Uterus (tissue), 4 donors: Measurements from ENCODE around the gene PTPRM. TPM values are rescaled to one million over a fixed set of nuclear protein-coding genes. Genes with fewer than 3 reads are reported as not detected.

Experiments used
- DNase-seq, 2 donors: peaks; one replicate each; pipeline ENCODE4 v3.0.0-alpha.2; 2019 to 2020
- H3K27ac ChIP-seq, 2 donors: fragments of 200-600 bp; sonication (generic); 1 replicate in 1 of 2; 2 replicates in 1 of 2; pipeline ENCODE4 v1.5.1; 2016 to 2018
- H3K27me3 ChIP-seq, 2 donors: fragments of 200-600 bp; sonication (generic); one replicate each; pipeline ENCODE4 v1.5.1; 2018 to 2019; ENCODE audit warnings: control low read depth in 1 of 2
- H3K36me3 ChIP-seq, 2 donors: fragments of 200-600 bp; sonication (generic); one replicate each; pipeline ENCODE4 v1.5.1; 2019; ENCODE audit warnings: control low read depth in 1 of 2
- H3K4me1 ChIP-seq, 2 donors: fragments of 200-600 bp; sonication (generic); one replicate each; pipeline ENCODE4 v1.5.1; 2018 to 2019; ENCODE audit warnings: control low read depth in 1 of 2
- H3K4me3 ChIP-seq, 2 donors: fragments of 200-600 bp; sonication (generic); 1 replicate in 1 of 2; 2 replicates in 1 of 2; pipeline ENCODE4 v1.5.1; 2018 to 2019; ENCODE audit warnings: mild to moderate bottlenecking in 1 of 2
- H3K9me3 ChIP-seq, 2 donors: fragments of 200-600 bp; sonication (generic); one replicate each; pipeline ENCODE4 v1.5.1; 2019; ENCODE audit warnings: control low read depth in 1 of 2
- POLR2A ChIP-seq, 2 donors: fragments of 450-650 bp; IDR thresholded peaks; one replicate each; pipeline ENCODE4 v1.6.1; 2016; ENCODE audit warnings: antibody characterized with exemption in 2 of 2, mild to moderate bottlenecking in 1 of 2, moderate library complexity in 1 of 2
- intact Hi-C: fragments of 100-400 bp; cut with DNase I; formaldehyde crosslinking; loops from one replicate; pipeline ENCODE4 v1.15.1; 2023; ENCODE audit warnings: low total_unique reads
- total RNA-seq, 4 donors: library from RNA; depleted of rRNA in 3 of 4; stranded (reverse); fragments of >200 nt in 3 of 4; gene quantifications; one replicate each; pipeline versions ENCODE4 v1.1.0 to v1.2.4, GENCODE V29; 2014 to 2023
- TF ChIP-seq, protein P1 (sequence below), 4 experiments: fragments of 200-600 bp in 2 of 4; fragments of 450-650 bp in 2 of 4; sonication (generic) in 2 of 4; IDR thresholded peaks; one replicate each; pipeline ENCODE4 v1.5.1; 2016 to 2019; ENCODE audit warnings: antibody characterized with exemption in 4 of 4, mild to moderate bottlenecking in 2 of 4, moderate library complexity in 1 of 4
- donor health status: DM: yes; HTN: yes; CAD: no.

PTPRM gene
- total RNA-seq, 4 donors from 2014 or later = 62.0 to 127 (median 85.7) TPM

DNA sequence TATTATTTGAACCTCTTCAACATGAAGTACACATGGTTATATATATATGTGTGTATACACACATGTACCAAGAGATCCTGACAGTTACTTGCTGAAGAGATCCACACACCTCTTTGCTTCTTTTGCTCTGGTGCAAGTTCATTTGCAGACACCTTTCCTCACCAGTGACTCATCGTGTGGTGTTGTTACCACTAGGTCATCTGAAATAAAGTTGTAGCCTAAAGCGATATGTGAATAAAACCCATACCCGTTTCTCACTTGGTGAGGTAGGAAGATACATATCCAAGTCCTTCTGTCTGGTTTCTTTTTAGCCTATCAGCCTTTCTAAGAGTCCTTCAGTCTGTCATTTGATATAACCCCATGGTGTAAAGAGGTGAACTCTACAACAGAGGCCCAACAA is 662.7 kb downstream of the PTPRM start:
- Histone ChIP-seq H3K9me3 (peaks cover 0 to 8% of the 10 kb centered on the region in 2 donors), H3K27ac (no peak overlapping the region), H3K36me3 (no peaks in the 10 kb centered on the region), H3K4me3 (no peak overlapping the region), H3K4me1 (no peaks in the 10 kb centered on the region), H3K27me3 (no peaks in the 10 kb centered on the region)
- no peak for DNase-seq
- no peak for TF ChIP-seq POLR2A (IDR thresholded peaks at IDR 0.05)
- TF ChIP-seq, protein P1, sequence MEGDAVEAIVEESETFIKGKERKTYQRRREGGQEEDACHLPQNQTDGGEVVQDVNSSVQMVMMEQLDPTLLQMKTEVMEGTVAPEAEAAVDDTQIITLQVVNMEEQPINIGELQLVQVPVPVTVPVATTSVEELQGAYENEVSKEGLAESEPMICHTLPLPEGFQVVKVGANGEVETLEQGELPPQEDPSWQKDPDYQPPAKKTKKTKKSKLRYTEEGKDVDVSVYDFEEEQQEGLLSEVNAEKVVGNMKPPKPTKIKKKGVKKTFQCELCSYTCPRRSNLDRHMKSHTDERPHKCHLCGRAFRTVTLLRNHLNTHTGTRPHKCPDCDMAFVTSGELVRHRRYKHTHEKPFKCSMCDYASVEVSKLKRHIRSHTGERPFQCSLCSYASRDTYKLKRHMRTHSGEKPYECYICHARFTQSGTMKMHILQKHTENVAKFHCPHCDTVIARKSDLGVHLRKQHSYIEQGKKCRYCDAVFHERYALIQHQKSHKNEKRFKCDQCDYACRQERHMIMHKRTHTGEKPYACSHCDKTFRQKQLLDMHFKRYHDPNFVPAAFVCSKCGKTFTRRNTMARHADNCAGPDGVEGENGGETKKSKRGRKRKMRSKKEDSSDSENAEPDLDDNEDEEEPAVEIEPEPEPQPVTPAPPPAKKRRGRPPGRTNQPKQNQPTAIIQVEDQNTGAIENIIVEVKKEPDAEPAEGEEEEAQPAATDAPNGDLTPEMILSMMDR (IDR thresholded peaks at IDR 0.05) = no peak
- intact Hi-C loops = no loop called here

DNA sequence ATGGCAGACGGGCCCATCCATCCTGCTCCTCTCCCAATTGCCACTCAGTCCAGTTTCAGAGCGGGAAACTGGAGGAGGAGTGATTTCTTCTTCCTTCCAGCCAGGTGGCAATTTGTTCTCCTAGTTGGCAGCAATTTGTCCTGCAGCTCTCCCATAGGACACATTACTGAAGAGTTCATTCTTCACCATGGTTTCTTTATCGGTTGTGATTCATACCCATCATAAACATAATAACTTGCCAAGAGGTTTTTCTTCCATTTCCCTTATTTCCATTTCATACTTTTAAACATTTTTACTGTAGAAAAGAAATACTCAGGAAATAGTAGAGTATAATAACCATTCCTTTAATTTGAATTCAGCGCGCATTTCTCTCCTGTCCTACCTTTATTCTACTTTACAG is 664.2 kb downstream of the PTPRM start:
- H3K27ac ChIP-seq = no peak overlapping the region
- no peak for DNase-seq
- peaks cover 0 to 4% of the 10 kb centered on the region in 2 donors for H3K9me3 ChIP-seq
- H3K4me3 ChIP-seq = no peak overlapping the region
- H3K27me3 ChIP-seq = no peaks in the 10 kb centered on the region
- no peak for TF ChIP-seq POLR2A (IDR thresholded peaks at IDR 0.05)
- TF ChIP-seq, protein P1 (IDR thresholded peaks at IDR 0.05) = no peak
- intact Hi-C loops = no loop called here
- no peaks in the 10 kb centered on the region for H3K36me3 ChIP-seq
- no peaks in the 10 kb centered on the region for H3K4me1 ChIP-seq

GRCh38 chr18:8232791-8233190 is 665.7 kb downstream of the PTPRM start:
- TF ChIP-seq POLR2A (IDR thresholded peaks at IDR 0.05) = no peak
- TF ChIP-seq, protein P1 (IDR thresholded peaks at IDR 0.05) = no peak
- no peak overlapping the region for H3K4me3 ChIP-seq
- no peak overlapping the region for H3K27ac ChIP-seq
- H3K36me3 ChIP-seq = no peaks in the 10 kb centered on the region
- no peaks in the 10 kb centered on the region for H3K4me1 ChIP-seq
- H3K27me3 ChIP-seq = no peaks in the 10 kb centered on the region
- H3K9me3 ChIP-seq = no peaks in the 10 kb centered on the region
- intact Hi-C loops = no loop called here
- DNase-seq = no peak

GRCh38 chr18:8235894-8236293 is 668.8 kb downstream of the PTPRM start:
- intact Hi-C loops = no loop called here
- Histone ChIP-seq H3K27ac (no peak overlapping the region), H3K36me3 (no peaks in the 10 kb centered on the region), H3K4me3 (no peak overlapping the region), H3K9me3 (no peaks in the 10 kb centered on the region), H3K27me3 (no peaks in the 10 kb centered on the region), H3K4me1 (no peaks in the 10 kb centered on the region)
- DNase-seq = no peak
- TF ChIP-seq, protein P1 (IDR thresholded peaks at IDR 0.05) = no peak
- no peak for TF ChIP-seq POLR2A (IDR thresholded peaks at IDR 0.05)

GRCh38 chr18:8238507-8238906 is 671.4 kb downstream of the PTPRM start:
- no peak for DNase-seq
- no peaks in the 10 kb centered on the region for H3K36me3 ChIP-seq
- H3K4me1 ChIP-seq = no peaks in the 10 kb centered on the region
- intact Hi-C loops = no loop called here
- no peaks in the 10 kb centered on the region for H3K9me3 ChIP-seq
- no peak for TF ChIP-seq POLR2A (IDR thresholded peaks at IDR 0.05)
- TF ChIP-seq, protein P1 (IDR thresholded peaks at IDR 0.05) = no peak
- H3K27ac ChIP-seq = no peak overlapping the region
- no peak overlapping the region for H3K4me3 ChIP-seq
- H3K27me3 ChIP-seq = no peaks in the 10 kb centered on the region
